ENCODE results near the gene ARHGAP36. TPM values are rescaled to one million over a fixed set of nuclear protein-coding genes. Genes with fewer than 3 reads are reported as not detected.

The ARHGAP36 gene
- total RNA-seq: 0.24 TPM
- long read RNA-seq, partial matches to known transcripts: 0 of 1 reads
- long read RNA-seq, other reads (novel, unspliced or antisense): 1 of 1 reads

- no peak for DNase-seq (ENCODE audit: low spot score)
- intact Hi-C loops (cut with DNase I): no loop called here
Measured at GRCh38 chrX:131058136-131058868, at the start of gene ARHGAP36. TSS of gene ARHGAP36 (plus strand) at chrX:131058346. CDS start at chrX:131081666, 23,320 bp downstream.

- intact Hi-C loops (cut with DNase I): no loop called here
- DNase-seq (ENCODE audit: low spot score): no peak
Measured at GRCh38 chrX:131010186-131010585, 48.0 kb upstream of the ARHGAP36 start.

- no peak for DNase-seq (ENCODE audit: low spot score)
- intact Hi-C loops (cut with DNase I): no loop called here
Measured at GRCh38 chrX:131025336-131025735, 32.8 kb upstream of the ARHGAP36 start.

- intact Hi-C loops (cut with DNase I): no loop called here
- DNase-seq (ENCODE audit: low spot score): no peak
Measured at GRCh38 chrX:131032354-131033230, 25.6 kb upstream of the ARHGAP36 start.

GRCh38 chrX:131034063-131034462, 24.1 kb upstream of the ARHGAP36 start:
- intact Hi-C loops (cut with DNase I): no loop called here
- no peak for DNase-seq (ENCODE audit: low spot score)

GRCh38 chrX:131040781-131041180, 17.4 kb upstream of the ARHGAP36 start:
- DNase-seq (ENCODE audit: low spot score): no peak
- intact Hi-C loops (cut with DNase I): no loop called here

GRCh38 chrX:131041667-131042066, 16.5 kb upstream of the ARHGAP36 start:
- no peak for DNase-seq (ENCODE audit: low spot score)
- intact Hi-C loops (cut with DNase I): no loop called here

GRCh38 chrX:131045726-131046125, 12.4 kb upstream of the ARHGAP36 start:
- DNase-seq (ENCODE audit: low spot score): no peak
- intact Hi-C loops (cut with DNase I): no loop called here

- intact Hi-C loops (cut with DNase I): no loop called here
- DNase-seq (ENCODE audit: low spot score): no peak
Measured at GRCh38 chrX:131046596-131046995, 11.6 kb upstream of the ARHGAP36 start.

GRCh38 chrX:131047180-131047579, 11.0 kb upstream of the ARHGAP36 start:
- intact Hi-C loops (cut with DNase I): no loop called here
- no peak for DNase-seq (ENCODE audit: low spot score)

- intact Hi-C loops (cut with DNase I): no loop called here
- no peak for DNase-seq (ENCODE audit: low spot score)
Measured at GRCh38 chrX:131053076-131053475, 5.1 kb upstream of the ARHGAP36 start.

- intact Hi-C loops (cut with DNase I): no loop called here
- no peak for DNase-seq (ENCODE audit: low spot score)
Measured at GRCh38 chrX:131054906-131055305, 3.2 kb upstream of the ARHGAP36 start.

GRCh38 chrX:131057706-131058105, 440 bp upstream of the ARHGAP36 start:
- intact Hi-C loops (cut with DNase I): no loop called here
- no peak for DNase-seq (ENCODE audit: low spot score)

- no peak for DNase-seq (ENCODE audit: low spot score)
- intact Hi-C loops (cut with DNase I): no loop called here
Measured at GRCh38 chrX:131059246-131059645, 1.1 kb downstream of the ARHGAP36 start.

GRCh38 chrX:131060147-131060546, 2.0 kb downstream of the ARHGAP36 start:
- intact Hi-C loops (cut with DNase I): loop anchor here (10.0 kb wide), 1 partner anchor 575 kb away; no protein-coding TSS in a partner anchor

GRCh38 chrX:131061306-131061705, 3.2 kb downstream of the ARHGAP36 start:
- intact Hi-C loops (cut with DNase I): loop anchor here (10.0 kb wide), 1 partner anchor 573 kb away; no protein-coding TSS in a partner anchor

More at GRCh38 chrX:131060147-131060546, 2.0 kb downstream of the ARHGAP36 start:
- DNase-seq (ENCODE audit: low spot score): no peak

GRCh38 chrX:131063613-131064012, 5.5 kb downstream of the ARHGAP36 start:
- DNase-seq (ENCODE audit: low spot score): no peak
- intact Hi-C loops (cut with DNase I): loop anchor here (10.0 kb wide), 1 partner anchor 571 kb away; no protein-coding TSS in a partner anchor

More at GRCh38 chrX:131061306-131061705, 3.2 kb downstream of the ARHGAP36 start:
- no peak for DNase-seq (ENCODE audit: low spot score)

GRCh38 chrX:131066237-131066636, 8.1 kb downstream of the ARHGAP36 start:
- intact Hi-C loops (cut with DNase I): loop anchor here (10.0 kb wide), 1 partner anchor 569 kb away; no protein-coding TSS in a partner anchor
- DNase-seq (ENCODE audit: low spot score): no peak

- no peak for DNase-seq (ENCODE audit: low spot score)
- intact Hi-C loops (cut with DNase I): loop anchor here (10.0 kb wide), 1 partner anchor 568 kb away; no protein-coding TSS in a partner anchor
Measured at GRCh38 chrX:131067216-131067615, 9.1 kb downstream of the ARHGAP36 start.

Measured in cardiac septum (tissue), 1 donor.